DOHH2 (cell line): ENCODE results near the gene SECISBP2.
"Not testable (repeated sequence)": the region's sequence is repeated elsewhere in the genome, so short reads cannot be mapped to it uniquely, and the experiment has no call there.

Experiments used
- H3F3A ChIP-seq: fragments of 200-600 bp; sonication (generic), shearing (Covaris generic); 2 replicates; pipeline ENCODE4 v1.6.0; 2016; ENCODE audit warnings: antibody characterized with exemption, mild to moderate bottlenecking; ENCODE audit not compliant: control insufficient read depth, insufficient read depth
- H3K27ac ChIP-seq: fragments of 200-600 bp; sonication (generic); 2 replicates; pipeline ENCODE4 v1.5.1; 2014; ENCODE audit warnings: low read depth, mild to moderate bottlenecking, low read length, moderate library complexity
- H3K27me3 ChIP-seq: fragments of 200-600 bp; sonication (generic); 2 replicates; pipeline ENCODE4 v1.6.1; 2014; ENCODE audit warnings: mild to moderate bottlenecking, low read length, mixed read lengths; ENCODE audit not compliant: control insufficient read depth
- H3K36me3 ChIP-seq: fragments of 200-600 bp; sonication (generic); 2 replicates; pipeline ENCODE4 v1.6.1; 2014; ENCODE audit warnings: mild to moderate bottlenecking, low read length, moderate library complexity, mixed read lengths; ENCODE audit not compliant: control insufficient read depth
- H3K4me1 ChIP-seq: fragments of 200-600 bp; sonication (generic); 2 replicates; pipeline ENCODE4 v1.6.1; 2014; ENCODE audit warnings: mild to moderate bottlenecking, low read length, mixed read lengths; ENCODE audit not compliant: control insufficient read depth
- H3K4me2 ChIP-seq: fragments of 200-600 bp; sonication (generic); 2 replicates; pipeline ENCODE4 v1.6.0; 2014; ENCODE audit warnings: mild to moderate bottlenecking, low read length, moderate library complexity
- H3K4me3 ChIP-seq: fragments of 200-600 bp; sonication (generic); 2 replicates; pipeline ENCODE4 v1.5.1; 2014; ENCODE audit warnings: mild to moderate bottlenecking, low read length, mixed read lengths
- H3K79me2 ChIP-seq: fragments of 200-600 bp; sonication (generic); 2 replicates; pipeline ENCODE4 v1.6.1; 2014; ENCODE audit warnings: mild to moderate bottlenecking, low read length, mixed read lengths; ENCODE audit not compliant: control insufficient read depth
- H3K9me2 ChIP-seq: fragments of 200-600 bp; sonication (generic); replicated peaks from 2 replicates; pipeline ENCODE4 v1.6.1; 2014; ENCODE audit warnings: mild to moderate bottlenecking, low read length, mixed read lengths; ENCODE audit not compliant: control insufficient read depth
- H3K9me3 ChIP-seq: fragments of 200-600 bp; sonication (generic); 2 replicates; pipeline ENCODE4 v1.6.1; 2014; ENCODE audit warnings: antibody characterized with exemption, low read length, mixed read lengths; ENCODE audit not compliant: control insufficient read depth, insufficient read depth
- H4K20me1 ChIP-seq: fragments of 200-600 bp; sonication (generic); 2 replicates; pipeline ENCODE4 v1.6.0; 2014; ENCODE audit warnings: low read depth, mild to moderate bottlenecking, antibody characterized with exemption, low read length, moderate library complexity; ENCODE audit not compliant: control insufficient read depth, insufficient read depth
- EZH2phosphoT487 ChIP-seq: fragments of 200-600 bp; sonication (generic); IDR thresholded peaks from 2 replicates; pipeline ENCODE4 v1.6.1; 2017; ENCODE audit warnings: borderline replicate concordance, mild to moderate bottlenecking, antibody characterized with exemption, low read length, moderate library complexity, mixed read lengths
- TF ChIP-seq, protein P1 (sequence below): fragments of 200-600 bp; sonication (generic); IDR thresholded peaks from one replicate; pipeline ENCODE4 v1.5.1; 2014; ENCODE audit warnings: antibody characterized with exemption, mild to moderate bottlenecking, low read depth, low read length; ENCODE audit not compliant: poor library complexity, severe bottlenecking

Gene SECISBP2, protein sequence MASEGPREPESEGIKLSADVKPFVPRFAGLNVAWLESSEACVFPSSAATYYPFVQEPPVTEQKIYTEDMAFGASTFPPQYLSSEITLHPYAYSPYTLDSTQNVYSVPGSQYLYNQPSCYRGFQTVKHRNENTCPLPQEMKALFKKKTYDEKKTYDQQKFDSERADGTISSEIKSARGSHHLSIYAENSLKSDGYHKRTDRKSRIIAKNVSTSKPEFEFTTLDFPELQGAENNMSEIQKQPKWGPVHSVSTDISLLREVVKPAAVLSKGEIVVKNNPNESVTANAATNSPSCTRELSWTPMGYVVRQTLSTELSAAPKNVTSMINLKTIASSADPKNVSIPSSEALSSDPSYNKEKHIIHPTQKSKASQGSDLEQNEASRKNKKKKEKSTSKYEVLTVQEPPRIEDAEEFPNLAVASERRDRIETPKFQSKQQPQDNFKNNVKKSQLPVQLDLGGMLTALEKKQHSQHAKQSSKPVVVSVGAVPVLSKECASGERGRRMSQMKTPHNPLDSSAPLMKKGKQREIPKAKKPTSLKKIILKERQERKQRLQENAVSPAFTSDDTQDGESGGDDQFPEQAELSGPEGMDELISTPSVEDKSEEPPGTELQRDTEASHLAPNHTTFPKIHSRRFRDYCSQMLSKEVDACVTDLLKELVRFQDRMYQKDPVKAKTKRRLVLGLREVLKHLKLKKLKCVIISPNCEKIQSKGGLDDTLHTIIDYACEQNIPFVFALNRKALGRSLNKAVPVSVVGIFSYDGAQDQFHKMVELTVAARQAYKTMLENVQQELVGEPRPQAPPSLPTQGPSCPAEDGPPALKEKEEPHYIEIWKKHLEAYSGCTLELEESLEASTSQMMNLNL

DNA sequence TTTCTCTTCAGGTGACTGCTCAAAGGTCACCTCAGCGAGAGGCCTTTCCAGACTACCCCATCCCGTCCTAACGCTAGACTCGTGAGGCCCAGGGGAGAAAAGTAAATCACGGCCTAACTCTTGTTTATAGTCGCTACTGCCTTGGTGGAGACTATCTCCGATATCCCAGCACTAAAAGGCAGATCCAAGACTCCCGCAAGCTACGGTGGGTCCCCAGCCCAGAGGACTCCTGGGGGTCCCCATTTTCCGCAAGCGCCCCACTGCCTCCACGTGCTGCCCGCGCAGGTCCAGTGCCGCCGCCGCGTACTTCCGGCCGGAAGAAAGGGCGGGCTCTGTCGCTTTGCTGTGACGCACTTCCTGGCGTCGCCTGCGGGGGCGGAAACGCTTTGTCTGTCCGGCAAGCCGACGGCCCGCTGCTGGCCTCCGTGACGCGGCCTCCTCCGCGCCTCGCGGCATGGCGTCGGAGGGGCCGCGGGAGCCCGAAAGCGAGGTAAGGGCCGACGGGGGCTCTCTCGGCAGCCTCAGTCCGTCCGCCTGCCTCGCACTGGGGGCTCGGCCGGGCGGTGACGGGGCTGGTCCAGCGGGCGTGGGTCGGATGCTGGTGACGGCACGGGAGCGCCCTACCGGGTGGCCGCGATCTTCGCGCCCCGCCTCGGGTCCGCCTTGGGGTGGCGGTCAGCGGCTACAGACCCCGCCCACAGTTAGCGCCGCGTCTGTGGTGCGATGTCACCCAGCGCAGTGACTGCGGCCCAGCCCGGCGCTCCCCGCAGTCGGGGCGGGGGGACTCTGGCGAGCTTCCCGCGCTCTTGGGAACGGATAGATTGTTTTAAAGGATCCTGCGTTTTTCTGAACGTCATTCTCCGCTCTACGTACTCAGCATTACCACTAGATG lies at the start of gene SECISBP2:
SECISBP2 (plus strand) TSS at position 378 of the 892 bp plus-strand sequence; CDS start at position 455, 77 bp downstream.
- peaks cover 64% of the 10 kb centered on the region for H3K4me1 ChIP-seq

GRCh38 chr9:89273528-89274279 lies 44.6 kb upstream of the SECISBP2 start:
- no peaks in the 10 kb centered on the region for H3K36me3 ChIP-seq
- no peaks in the 10 kb centered on the region for H3K9me2 ChIP-seq
- H4K20me1 ChIP-seq, result no peaks in the 10 kb centered on the region
- no peak overlapping the region for H3K4me3 ChIP-seq
- peaks cover 9% of the 10 kb centered on the region for H3K4me1 ChIP-seq
- peaks cover 15% of the 10 kb centered on the region; the same call in 1 of the 2 replicates for H3K9me3 ChIP-seq
- TF ChIP-seq, protein P1, sequence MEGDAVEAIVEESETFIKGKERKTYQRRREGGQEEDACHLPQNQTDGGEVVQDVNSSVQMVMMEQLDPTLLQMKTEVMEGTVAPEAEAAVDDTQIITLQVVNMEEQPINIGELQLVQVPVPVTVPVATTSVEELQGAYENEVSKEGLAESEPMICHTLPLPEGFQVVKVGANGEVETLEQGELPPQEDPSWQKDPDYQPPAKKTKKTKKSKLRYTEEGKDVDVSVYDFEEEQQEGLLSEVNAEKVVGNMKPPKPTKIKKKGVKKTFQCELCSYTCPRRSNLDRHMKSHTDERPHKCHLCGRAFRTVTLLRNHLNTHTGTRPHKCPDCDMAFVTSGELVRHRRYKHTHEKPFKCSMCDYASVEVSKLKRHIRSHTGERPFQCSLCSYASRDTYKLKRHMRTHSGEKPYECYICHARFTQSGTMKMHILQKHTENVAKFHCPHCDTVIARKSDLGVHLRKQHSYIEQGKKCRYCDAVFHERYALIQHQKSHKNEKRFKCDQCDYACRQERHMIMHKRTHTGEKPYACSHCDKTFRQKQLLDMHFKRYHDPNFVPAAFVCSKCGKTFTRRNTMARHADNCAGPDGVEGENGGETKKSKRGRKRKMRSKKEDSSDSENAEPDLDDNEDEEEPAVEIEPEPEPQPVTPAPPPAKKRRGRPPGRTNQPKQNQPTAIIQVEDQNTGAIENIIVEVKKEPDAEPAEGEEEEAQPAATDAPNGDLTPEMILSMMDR, result no peak
- no peak for TF ChIP-seq EZH2phosphoT487
- no peaks in the 10 kb centered on the region for H3K79me2 ChIP-seq
- H3K27ac ChIP-seq, result no peak overlapping the region
- H3F3A ChIP-seq, result no peaks in the 10 kb centered on the region
- H3K4me2 ChIP-seq, result no peak overlapping the region
- H3K27me3 ChIP-seq, result no peaks in the 10 kb centered on the region

More for the DNA sequence above, at the start of gene SECISBP2:
- Histone ChIP-seq H3K4me3 (peak within 1 kb of the TSS; percentile 89), H3F3A (peaks cover 56% of the 10 kb centered on the region), H3K36me3 (peaks cover 90% of the 10 kb centered on the region), H3K79me2 (peaks cover 84% of the 10 kb centered on the region), H3K27ac (peak within 1 kb of the TSS; percentile 89), H3K9me2 (no peaks in the 10 kb centered on the region), H3K9me3 (no peaks in the 10 kb centered on the region), H4K20me1 (peaks cover 18% of the 10 kb centered on the region), H3K4me2 (peak within 1 kb of the TSS; percentile 89), H3K27me3 (no peaks in the 10 kb centered on the region)
- no peak for TF ChIP-seq EZH2phosphoT487
- TF ChIP-seq, protein P1, result peak; percentile 82

- H3K4me3 ChIP-seq, result no peak overlapping the region
- H3K36me3 ChIP-seq, result no peaks in the 10 kb centered on the region
- H3K4me1 ChIP-seq, result peaks cover 20% of the 10 kb centered on the region
- no peaks in the 10 kb centered on the region for H3K79me2 ChIP-seq
- H3F3A ChIP-seq, result no peaks in the 10 kb centered on the region
- H3K27me3 ChIP-seq, result no peaks in the 10 kb centered on the region
- no peak overlapping the region for H3K27ac ChIP-seq
- TF ChIP-seq, protein P1, result no peak
- TF ChIP-seq EZH2phosphoT487, result no peak
- no peaks in the 10 kb centered on the region for H4K20me1 ChIP-seq
- H3K9me3 ChIP-seq, result peaks cover 15% of the 10 kb centered on the region; the same call in 1 of the 2 replicates
- no peak overlapping the region for H3K4me2 ChIP-seq
- no peaks in the 10 kb centered on the region for H3K9me2 ChIP-seq
These were observed 43.5 kb upstream of the SECISBP2 start for GRCh38 chr9:89274838-89275237.

GRCh38 chr9:89276040-89276439 lies 42.3 kb upstream of the SECISBP2 start:
- H3K9me3 ChIP-seq, result peaks cover 15% of the 10 kb centered on the region; the same call in 1 of the 2 replicates

More at GRCh38 chr9:89276040-89276439, 42.3 kb upstream of the SECISBP2 start:
- not testable (repeated sequence) for H3K27ac ChIP-seq, H3F3A ChIP-seq, H3K9me2 ChIP-seq, H3K4me2 ChIP-seq, H3K27me3 ChIP-seq, H3K36me3 ChIP-seq, H3K79me2 ChIP-seq, H4K20me1 ChIP-seq, H3K4me3 ChIP-seq
- H3K4me1 ChIP-seq, result peaks cover 32% of the 10 kb centered on the region
